H1 (cell line): ENCODE data around the gene CD48. TPM values are rescaled to one million over a fixed set of nuclear protein-coding genes. Genes with fewer than 3 reads are reported as not detected.

Experiments used
- CHD7 ChIP-seq: fragments of 300-600 bp; sonication (generic); IDR thresholded peaks from 2 replicates; pipeline ENCODE4 v1.7.1; 2012; ENCODE audit warnings: low read length, moderate library complexity, mild to moderate bottlenecking, inconsistent platforms; ENCODE audit not compliant: insufficient replicate concordance
- CTCF ChIP-seq, 3 experiments: IDR thresholded peaks; 1 replicate in 2 of 3; 2 replicates in 1 of 3; pipeline versions ENCODE4 v1.5.1 to v1.6.1; 2011; ENCODE audit warnings: low read length in 3 of 3, mild to moderate bottlenecking in 3 of 3, inconsistent platforms in 2 of 3, low read depth in 1 of 3, moderate library complexity in 1 of 3; ENCODE audit not compliant: insufficient read depth in 1 of 3; ENCODE audit errors: control extremely low read depth in 1 of 3
- SAP30 ChIP-seq: fragments of 300-600 bp; sonication (generic); IDR thresholded peaks from 2 replicates; pipeline ENCODE4 v1.7.1; 2012; ENCODE audit warnings: low read length, moderate library complexity, mild to moderate bottlenecking, inconsistent platforms; ENCODE audit not compliant: insufficient read depth, insufficient replicate concordance
- polyA plus RNA-seq, 7 experiments: library from polyadenylated mRNA; depleted of rRNA in 3 of 7; stranded (reverse) in 5 of 7; unstranded in 2 of 7; fragments of >200 nt in 5 of 7; fragments of 200-250 nt in 2 of 7; gene quantifications; 1 replicate in 5 of 7; 2 replicates in 1 of 7; 4 replicates in 1 of 7; pipeline versions ENCODE4 v1.2.1 to v1.2.3, GENCODE V29; 2011 to 2013; ENCODE audit warnings: missing spikeins in 2 of 7, mixed read lengths in 2 of 7
- total RNA-seq: library from RNA; stranded (reverse); fragmentation: NEBNext Ultra II Directional; extraction: Animal tissue kit (Norgen Biotek cat#: 25700); gene quantifications from 2 replicates; pipeline ENCODE4 v1.2.1, GENCODE V29; 2021

The CD48 gene
- total and polyA plus RNA-seq, 2 of the 8 experiments (the other 6 are each of a cell fraction or from before 2014, with no cell fraction given), result 0.08 TPM; not detected in 1

GRCh38 chr1:160675641-160676410, 35.8 kb downstream of the CD48 start (continued):
- TF ChIP-seq CHD7 (peak; percentile 37), SAP30 (no peak), CTCF (IDR thresholded peaks at IDR 0.05; ENCODE audit: control extremely low read depth in 1 of 3, insufficient read depth in 1 of 3, low read depth in 1 of 3, low read length in 3 of 3) (peak; percentile 74 to 91 (median 88))
